Sigmoid colon (tissue), 7 donors: ENCODE data around the gene CFD. TPM values are rescaled to one million over a fixed set of nuclear protein-coding genes. Genes with fewer than 3 reads are reported as not detected.

Experiments used
- DNase-seq: peaks from one replicate; pipeline ENCODE4 v3.0.0-alpha.2; 2019
- H3K27ac ChIP-seq, 4 donors: fragments of 200-600 bp; sonication (generic); one replicate each; pipeline ENCODE4 v1.5.1; 2016 to 2019; ENCODE audit warnings: mild to moderate bottlenecking in 1 of 4
- H3K27me3 ChIP-seq, 3 donors: fragments of 200-600 bp; sonication (generic); one replicate each; pipeline ENCODE4 v1.5.1; 2019; ENCODE audit warnings: mild to moderate bottlenecking in 1 of 3
- H3K36me3 ChIP-seq, 4 donors: fragments of 200-600 bp; sonication (generic); one replicate each; pipeline ENCODE4 v1.5.1; 2016 to 2019
- H3K4me1 ChIP-seq, 4 donors: fragments of 200-600 bp; sonication (generic); one replicate each; pipeline ENCODE4 v1.5.1; 2017 to 2019
- H3K4me3 ChIP-seq, 4 donors: fragments of 200-600 bp; sonication (generic); one replicate each; pipeline ENCODE4 v1.5.1; 2017 to 2019; ENCODE audit warnings: mild to moderate bottlenecking in 2 of 4, moderate library complexity in 1 of 4
- H3K9me3 ChIP-seq, 4 donors: fragments of 200-600 bp in 3 of 4; sonication (generic) in 3 of 4; one replicate each; pipeline versions ENCODE4 v1.5.1 to v1.6.1; 2013 to 2019
- CTCF ChIP-seq, 4 experiments: fragments of 450-650 bp in 3 of 4; fragments of 200-600 bp in 1 of 4; IDR thresholded peaks; one replicate each; pipeline ENCODE4 v1.5.1; 2016 to 2019; ENCODE audit warnings: antibody characterized with exemption in 4 of 4, mild to moderate bottlenecking in 3 of 4, moderate library complexity in 2 of 4
- EP300 ChIP-seq, 4 donors: sonication (generic); formaldehyde crosslinking; IDR thresholded peaks; one replicate each; pipeline ENCODE4 v1.6.1; 2017; ENCODE audit warnings: antibody characterized with exemption in 4 of 4
- POLR2A ChIP-seq, 2 donors: fragments of 450-650 bp; IDR thresholded peaks; one replicate each; pipeline ENCODE4 v1.6.1; 2016; ENCODE audit warnings: antibody characterized with exemption in 2 of 2, mild to moderate bottlenecking in 2 of 2, moderate library complexity in 2 of 2
- POLR2AphosphoS5 ChIP-seq, 4 donors: sonication (generic); formaldehyde crosslinking; IDR thresholded peaks; one replicate each; pipeline ENCODE4 v1.6.1; 2017; ENCODE audit warnings: antibody characterized with exemption in 4 of 4
- WGBS, 2 donors: extraction: QIAGEN DNeasy Blood & Tissue Kit; methylation state at CpG; one replicate each; pipeline ENCODE4 v1.1.7; 2013; 5-methylcytosine and 5-hydroxymethylcytosine counted together
- intact Hi-C: fragments of 100-400 bp; cut with DNase I; formaldehyde crosslinking; loops from one replicate; pipeline ENCODE4 v1.15.1; 2023
- polyA plus RNA-seq, 3 donors: library from polyadenylated mRNA; stranded (reverse); fragments of 200-250 nt; gene quantifications; one replicate each; pipeline ENCODE4 v1.2.3, GENCODE V29; 2013
- total RNA-seq, 4 donors: library from RNA; depleted of rRNA; stranded (reverse); fragments of >200 nt; gene quantifications; one replicate each; pipeline ENCODE4 v1.1.0, GENCODE V29; 2016
- donor health status: healthy with polysubstance abuse.
- donor health status: Bipolar disorder and iron deficiency.
- donor health status: healthy.

CFD gene
- total and polyA plus RNA-seq, 7 donors: 29.1 to 830 (median 329) TPM

- Histone ChIP-seq H3K9me3 (no peaks in the 10 kb centered on the region), H3K4me3 (peak overlapping the region in 2 of 4 donors; percentile 37 to 45), H3K4me1 (peaks cover 0 to 41% (median 30%) of the 10 kb centered on the region in 4 donors), H3K27ac (no peak overlapping the region), H3K27me3 (peaks cover 21 to 58% (median 42%) of the 10 kb centered on the region in 3 donors), H3K36me3 (no peaks in the 10 kb centered on the region)
- WGBS, 2 donors: 49 to 64% methylated on average over 33 to 35 of the region's 35 CpGs
- no peak for DNase-seq
- intact Hi-C loops: no loop called here
- no peak for TF ChIP-seq CTCF (IDR thresholded peaks at IDR 0.05)
- TF ChIP-seq POLR2A (IDR thresholded peaks at IDR 0.05): no peak
- no peak for TF ChIP-seq EP300 (IDR thresholded peaks at IDR 0.05)
- TF ChIP-seq POLR2AphosphoS5 (IDR thresholded peaks at IDR 0.05): no peak
Measured at GRCh38 chr19:861141-861755, 1.8 kb downstream of the CFD start.

- no peaks in the 10 kb centered on the region for H3K9me3 ChIP-seq
- peak overlapping the region in 1 of 4 donors; percentile 5 for H3K4me3 ChIP-seq
- intact Hi-C loops: no loop called here
- 24% methylated on average over 60 of the region's 60 CpGs for WGBS, 2 donors
- H3K4me1 ChIP-seq: peaks cover 0 to 41% (median 30%) of the 10 kb centered on the region in 4 donors
- no peak for DNase-seq
- H3K36me3 ChIP-seq: no peaks in the 10 kb centered on the region
- H3K27me3 ChIP-seq: peaks cover 21 to 52% (median 42%) of the 10 kb centered on the region in 3 donors
- no peak overlapping the region for H3K27ac ChIP-seq
- TF ChIP-seq CTCF (IDR thresholded peaks at IDR 0.05): no peak
- no peak for TF ChIP-seq POLR2AphosphoS5 (IDR thresholded peaks at IDR 0.05)
- no peak for TF ChIP-seq EP300 (IDR thresholded peaks at IDR 0.05)
- TF ChIP-seq POLR2A (IDR thresholded peaks at IDR 0.05): no peak
Measured at GRCh38 chr19:861756-862580, 2.5 kb downstream of the CFD start.

- TF ChIP-seq POLR2AphosphoS5 (IDR thresholded peaks at IDR 0.05) (no peak), CTCF (IDR thresholded peaks at IDR 0.05) (no peak), POLR2A (IDR thresholded peaks at IDR 0.05) (no peak), EP300 (IDR thresholded peaks at IDR 0.05) (no peak)
- WGBS, 2 donors: 22 to 24% methylated on average over 48 of the region's 48 CpGs
- H3K4me3 ChIP-seq: peak overlapping the region in 1 of 4 donors; percentile 16
- intact Hi-C loops: no loop called here
- H3K27ac ChIP-seq: no peak overlapping the region
- peaks cover 0 to 41% (median 30%) of the 10 kb centered on the region in 4 donors for H3K4me1 ChIP-seq
- peaks cover 0 to 6% (median 2%) of the 10 kb centered on the region in 4 donors for H3K36me3 ChIP-seq
- no peaks in the 10 kb centered on the region for H3K9me3 ChIP-seq
- peaks cover 21 to 52% (median 37%) of the 10 kb centered on the region in 3 donors for H3K27me3 ChIP-seq
- DNase-seq: no peak
Measured at GRCh38 chr19:862581-863314, 3.3 kb downstream of the CFD start.

GRCh38 chr19:863315-863620 is 3.8 kb downstream of the CFD start:
- Histone ChIP-seq H3K9me3 (no peaks in the 10 kb centered on the region), H3K27me3 (peaks cover 21 to 47% (median 37%) of the 10 kb centered on the region in 3 donors), H3K4me3 (no peak overlapping the region), H3K4me1 (peaks cover 0 to 43% (median 31%) of the 10 kb centered on the region in 4 donors), H3K36me3 (peaks cover 0 to 11% (median 8%) of the 10 kb centered on the region in 4 donors), H3K27ac (no peak overlapping the region)
- WGBS, 2 donors: 58 to 76% methylated on average over 7 of the region's 7 CpGs
- DNase-seq: no peak
- no peak for TF ChIP-seq EP300 (IDR thresholded peaks at IDR 0.05)
- TF ChIP-seq POLR2AphosphoS5 (IDR thresholded peaks at IDR 0.05): no peak
- TF ChIP-seq POLR2A (IDR thresholded peaks at IDR 0.05): no peak
- TF ChIP-seq CTCF (IDR thresholded peaks at IDR 0.05): no peak
- intact Hi-C loops: no loop called here
